HCT116 (cell line): ENCODE data around the gene AFAP1L1. TPM values are rescaled to one million over a fixed set of nuclear protein-coding genes. Genes with fewer than 3 reads are reported as not detected.

Experiments used
- ATAC-seq: fragments of 200-7000 bp; cut with Tn5 transposase; 2 replicates; pipeline ENCODE4 v1.9.1; 2020; ENCODE audit warnings: mild to moderate bottlenecking, moderate library complexity
- BruUV-seq: library from RNA; stranded (reverse); fragments of 400-500 nt; replicated peaks from 2 replicates; lab custom pipeline; 2021; lab: Mats Ljungman, UMichigan
- CTCF ChIA-PET: fragments of 300-600 bp; sonication (Branson Sonifier 250); formaldehyde crosslinking; loops from one replicate; lab custom pipeline; 2021; ENCODE audit warnings: antibody characterized with exemption; lab: Charles Lee
- POLR2A ChIA-PET: fragments of 300-600, 350-600 bp; sonication (Branson Sonifier 250); formaldehyde crosslinking; loops from one replicate; lab custom pipeline; 2021; ENCODE audit warnings: antibody characterized with exemption; lab: Charles Lee
- RAD21 ChIA-PET, 2 experiments: fragments of 300-600 bp; sonication (Branson Sonifier 250); formaldehyde crosslinking; loops; one replicate each; lab custom pipeline; 2023; ENCODE audit warnings: low total read pairs in 2 of 2; ENCODE audit not compliant: uncharacterized antibody in 2 of 2, unreplicated experiment in 2 of 2, low non-redundant PET in 1 of 2; lab: Charles Lee
- DNase-seq: peaks from one replicate; pipeline ENCODE4 v3.0.0-alpha.2; 2010; ENCODE audit warnings: low read depth, low spot score
- H2AFZ ChIP-seq: fragments of 200-600 bp; shearing (Covaris generic), sonication (generic); 2 replicates; pipeline ENCODE4 v1.6.1; 2017; ENCODE audit warnings: low read depth, mixed run types, mixed read lengths, antibody characterized with exemption, low read length; ENCODE audit not compliant: poor library complexity, severe bottlenecking
- H3K27ac ChIP-seq: 2 replicates; pipeline ENCODE4 v1.5.1; 2012; ENCODE audit warnings: low read depth, low read length
- H3K27me3 ChIP-seq: fragments of 200-600 bp; sonication (generic); 2 replicates; pipeline ENCODE4 v1.6.1; 2016; ENCODE audit warnings: mixed run types, low read length, mixed read lengths; ENCODE audit not compliant: insufficient read depth
- H3K36me3 ChIP-seq, 2 experiments: fragments of 200-500 bp in 1 of 2; fragments of 200-600 bp in 1 of 2; sonication (Bioruptor generic) in 1 of 2; sonication (generic) in 1 of 2; 2 replicates each; pipeline versions ENCODE4 v1.5.1 to v1.6.1; 2014 to 2016; ENCODE audit warnings: low read length in 2 of 2, inconsistent platforms in 1 of 2, mixed read lengths in 1 of 2, mixed run types in 1 of 2; ENCODE audit not compliant: insufficient read depth in 2 of 2, control insufficient read depth in 1 of 2
- H3K4me1 ChIP-seq, 2 experiments: fragments of 200-600 bp in 1 of 2; sonication (generic) in 1 of 2; 2 replicates each; pipeline versions ENCODE4 v1.5.1 to v1.6.1; 2012 to 2017; ENCODE audit warnings: low read length in 2 of 2, inconsistent platforms in 1 of 2, mild to moderate bottlenecking in 1 of 2, mixed read lengths in 1 of 2, mixed run types in 1 of 2, moderate library complexity in 1 of 2; ENCODE audit not compliant: insufficient read depth in 2 of 2, control insufficient read depth in 1 of 2
- H3K4me2 ChIP-seq: fragments of 200-600 bp; sonication (generic); 2 replicates; pipeline ENCODE4 v1.6.1; 2017; ENCODE audit warnings: mixed run types, low read length, mixed read lengths
- H3K4me3 ChIP-seq, 2 experiments: fragments of 200-600 bp in 1 of 2; sonication (generic) in 1 of 2; replicated peaks in 1 of 2; 2 replicates each; pipeline ENCODE4 v1.5.1; 2011 to 2016; ENCODE audit warnings: low read length in 2 of 2, control low read depth in 1 of 2, low read depth in 1 of 2, mild to moderate bottlenecking in 1 of 2, mixed read lengths in 1 of 2, mixed run types in 1 of 2
- H3K79me2 ChIP-seq: fragments of 200-600 bp; sonication (generic); 2 replicates; pipeline ENCODE4 v1.6.1; 2017; ENCODE audit warnings: mild to moderate bottlenecking, mixed run types, low read length, moderate library complexity, mixed read lengths; ENCODE audit not compliant: insufficient read depth
- H3K9ac ChIP-seq: fragments of 200-600 bp; sonication (generic); 2 replicates; pipeline ENCODE4 v1.6.1; 2016; ENCODE audit warnings: low read length, mixed read lengths
- H3K9me2 ChIP-seq: fragments of 200-600 bp; sonication (generic), shearing (Covaris generic); 2 replicates; pipeline ENCODE4 v1.6.1; 2017; ENCODE audit warnings: mixed run types, mild to moderate bottlenecking, moderate library complexity; ENCODE audit not compliant: insufficient read depth
- H3K9me3 ChIP-seq, 2 experiments: fragments of 200-500 bp in 1 of 2; fragments of 200-600 bp in 1 of 2; sonication (Bioruptor generic) in 1 of 2; sonication (generic) in 1 of 2; 2 replicates each; pipeline ENCODE4 v1.6.1; 2014 to 2017; ENCODE audit warnings: low read length in 2 of 2, mixed read lengths in 2 of 2, inconsistent platforms in 1 of 2, low read depth in 1 of 2, mild to moderate bottlenecking in 1 of 2, mixed run types in 1 of 2, moderate library complexity in 1 of 2; ENCODE audit not compliant: control insufficient read depth in 1 of 2, insufficient read depth in 1 of 2
- H4K20me1 ChIP-seq: fragments of 200-600 bp; sonication (generic), shearing (Covaris generic); 2 replicates; pipeline ENCODE4 v1.6.1; 2017; ENCODE audit warnings: mixed run types, mild to moderate bottlenecking, moderate library complexity; ENCODE audit not compliant: insufficient read depth
- EZH2 ChIP-seq: fragments of 200-600 bp; sonication (generic); IDR thresholded peaks from 2 replicates; pipeline ENCODE4 v1.6.1; 2017; ENCODE audit warnings: antibody characterized with exemption, mixed run types
- EZH2phosphoT487 ChIP-seq: fragments of 200-600 bp; IDR thresholded peaks from 2 replicates; pipeline ENCODE4 v1.6.1; 2018; ENCODE audit warnings: antibody characterized with exemption, borderline replicate concordance
- JUND ChIP-seq: IDR thresholded peaks from 2 replicates; pipeline ENCODE4 v1.6.1; 2012
- POLR2AphosphoS5 ChIP-seq: IDR thresholded peaks from 2 replicates; pipeline ENCODE4 v1.6.1; 2011; ENCODE audit warnings: mild to moderate bottlenecking, low read depth, low read length, moderate library complexity
- SIN3A ChIP-seq: IDR thresholded peaks from 2 replicates; pipeline ENCODE4 v1.6.1; 2012; ENCODE audit warnings: low read depth
- SP1 ChIP-seq: IDR thresholded peaks from 2 replicates; pipeline ENCODE4 v1.6.1; 2012; ENCODE audit warnings: low read depth
- ZBTB33 ChIP-seq: IDR thresholded peaks from 2 replicates; pipeline ENCODE4 v1.6.1; 2011; ENCODE audit warnings: mild to moderate bottlenecking, low read length, moderate library complexity; ENCODE audit not compliant: insufficient replicate concordance; ENCODE audit errors: extremely low read depth
- ZFX ChIP-seq: fragments of 450-650 bp; IDR thresholded peaks from 2 replicates; pipeline ENCODE4 v1.6.1; 2017
- ZNF274 ChIP-seq: fragments of 200-500 bp; sonication (Bioruptor generic); IDR thresholded peaks from 2 replicates; pipeline ENCODE4 v1.6.1; 2014; ENCODE audit warnings: mild to moderate bottlenecking, low read depth, low read length, inconsistent platforms
- intact Hi-C: fragments of 100-400 bp; cut with micrococcal nuclease; formaldehyde crosslinking; loops from 2 replicates; pipeline ENCODE4 v1.10.0; 2022
- total RNA-seq: library from RNA; stranded (reverse); gene quantifications from one replicate; pipeline ENCODE4 v1.2.1, GENCODE V29; 2021; ENCODE audit not compliant: unreplicated experiment

AFAP1L1 gene
- total RNA-seq, 1 experiment from 2014 or later, result 4.3 TPM

DNA sequence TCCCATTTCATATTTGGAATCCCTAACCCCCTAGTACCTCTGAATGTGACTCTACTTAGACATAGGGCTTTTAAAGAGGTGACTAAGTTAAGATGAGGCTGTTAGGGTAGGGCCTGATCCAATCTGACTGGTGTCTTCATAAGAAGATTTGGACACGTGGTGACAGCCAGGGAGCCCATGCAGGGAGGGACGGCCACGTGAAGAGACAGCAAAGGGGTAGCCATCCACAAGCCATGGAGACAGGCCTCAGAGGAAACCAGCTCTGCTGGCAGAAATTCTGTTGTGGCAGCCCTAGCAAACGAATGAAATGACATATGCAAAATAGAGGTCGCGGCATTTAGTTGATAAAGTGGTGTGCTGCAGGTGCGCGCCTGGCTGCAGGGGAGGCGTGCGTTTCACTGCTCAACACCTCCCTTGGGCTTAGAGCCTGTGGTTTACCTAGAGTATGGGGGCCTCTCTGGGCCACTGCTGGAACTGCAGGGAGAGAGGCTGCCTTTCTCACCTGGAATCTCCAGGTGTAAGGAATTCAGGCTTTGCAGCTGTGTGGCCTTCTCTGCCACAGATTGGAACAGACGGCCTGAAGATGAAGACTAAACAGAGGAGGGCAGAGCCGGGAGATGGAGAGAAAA, 7.1 kb upstream of the AFAP1L1 start (continued):
- TF ChIP-seq EZH2phosphoT487 (no peak), EZH2 (no peak)
- TF ChIP-seq, all 23 proteins: peak for 3

DNA sequence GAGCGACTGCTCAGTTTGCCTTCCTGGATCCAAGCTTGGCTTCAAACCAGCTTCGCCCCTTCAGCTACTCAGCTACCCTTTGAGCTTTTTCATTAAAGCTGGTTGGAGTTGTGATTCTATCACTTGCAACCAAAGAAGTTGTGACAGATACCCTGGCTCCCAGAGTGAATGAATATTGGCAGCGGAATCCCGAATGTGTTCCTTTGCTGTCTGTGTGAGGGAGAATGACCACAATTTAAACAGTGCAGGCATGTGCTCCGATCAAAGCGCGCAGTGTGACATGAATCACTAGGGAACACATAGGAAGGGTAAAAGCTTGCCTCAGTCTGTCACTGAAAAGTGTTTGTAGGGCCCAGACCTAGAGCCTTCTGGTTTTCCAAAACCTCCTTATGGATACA, 6.6 kb upstream of the AFAP1L1 start:
- DNase-seq (no peak), ATAC-seq (no peak)
- Histone ChIP-seq H3K4me1 (no peaks in the 10 kb centered on the region), H2AFZ (no peak overlapping the region), H3K36me3 (no peaks in the 10 kb centered on the region), H3K4me3 (no peak overlapping the region), H3K79me2 (no peaks in the 10 kb centered on the region), H4K20me1 (no peaks in the 10 kb centered on the region), H3K4me2 (no peak overlapping the region), H3K27me3 (no peaks in the 10 kb centered on the region), H3K9me2 (no peaks in the 10 kb centered on the region), H3K27ac (no peak overlapping the region), H3K9ac (no peak overlapping the region), H3K9me3 (peaks cover 0 to 6% of the 10 kb centered on the region in 2 experiments; a peak in 1 of 4 replicates)
- intact Hi-C loops, result loop anchor here (1.0 to 10.0 kb wide), 3 partner anchors 135 to 532 kb away; no protein-coding TSS in a partner anchor
- ChIA-PET CTCF (interaction anchor here (0.7 to 3.8 kb wide), 31 partner anchors 11 to 534 kb away, joined by 3 to 12 read pairs (median 3); partner anchors contain the start of genes ABLIM3, GRPEL2 and PCYOX1L), RAD21 (interaction anchor here (0.7 to 1.3 kb wide), 5 partner anchors 11 to 300 kb away, joined by 3 to 6 read pairs (median 3); no protein-coding TSS in a partner anchor), POLR2A (interaction anchor here (0.6 kb wide), 1 partner anchor 1363 kb away, joined by 3 read pairs; no protein-coding TSS in a partner anchor)
- TF ChIP-seq EZH2, result no peak
- no peak for TF ChIP-seq JUND
- no peak for TF ChIP-seq ZBTB33
- no peak for TF ChIP-seq ZNF274
- TF ChIP-seq SIN3A, result no peak
- no peak for TF ChIP-seq ZFX
- TF ChIP-seq POLR2AphosphoS5, result no peak
- no peak for TF ChIP-seq SP1
- BruUV-seq, result no TSS peak
